NCI-H2196 (cell line): Measurements from ENCODE around the gene CALHM2.

Experiments
- DNase-seq: peaks from one replicate; lab custom pipeline; 2025; ENCODE audit not compliant: unreplicated experiment; lab: John Stamatoyannopoulos, UW

The CALHM2 gene

DNA sequence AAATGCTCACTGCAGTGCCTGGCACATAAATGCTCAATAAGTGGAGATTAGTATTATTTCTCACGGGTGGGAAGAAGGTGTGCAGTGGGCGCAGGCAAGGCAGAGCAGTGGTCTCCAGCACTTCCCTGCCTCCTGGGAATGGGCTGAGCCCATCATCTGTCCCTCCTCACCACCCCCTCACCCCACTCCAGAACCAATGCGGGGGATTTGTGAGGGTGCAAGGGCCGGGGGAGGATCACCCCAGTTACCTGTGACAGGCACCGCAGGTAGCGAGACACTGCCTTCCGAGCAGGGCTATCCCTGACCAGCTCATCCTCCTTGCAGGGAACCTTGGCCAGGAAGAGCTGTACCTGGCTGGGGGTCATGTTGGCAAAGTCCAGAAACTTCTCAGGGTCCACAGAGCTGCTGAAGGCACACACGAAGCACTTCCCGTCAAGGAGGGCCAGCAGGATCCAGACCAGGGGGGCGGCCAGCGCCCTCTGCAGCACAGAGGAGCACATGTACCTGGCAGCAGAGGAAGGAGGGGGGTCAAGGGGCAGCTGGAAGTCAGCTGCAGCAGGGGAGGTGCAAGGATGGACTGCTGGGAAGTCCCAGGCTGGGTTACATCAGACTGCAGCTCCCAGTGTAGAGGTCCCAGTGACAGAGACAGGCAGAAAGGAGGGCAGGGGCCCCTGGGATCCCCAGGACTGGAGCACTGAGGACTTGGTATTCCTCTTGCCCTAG lies 24.0 kb upstream of the CALHM2 start:
- peak; percentile 7 for DNase-seq

DNA sequence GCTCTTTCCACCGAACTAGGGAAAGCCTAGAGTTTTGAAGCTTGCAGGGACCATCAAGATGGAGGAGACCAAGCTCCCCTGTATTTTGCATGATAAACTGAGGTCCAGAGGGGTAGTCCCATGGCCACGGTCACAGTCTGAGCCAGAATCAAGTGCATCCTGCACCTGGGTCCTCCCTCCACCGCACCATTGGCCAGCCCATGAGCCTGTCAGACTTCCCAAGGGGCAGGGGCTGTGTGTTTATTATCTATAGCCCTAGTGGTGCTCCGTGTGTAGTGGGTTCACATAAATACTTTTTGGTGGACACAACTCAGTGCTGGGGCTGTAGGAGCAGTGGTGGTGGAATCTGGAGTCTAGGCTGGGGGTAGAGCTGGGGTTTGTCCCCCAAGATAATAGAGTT lies 23.3 kb upstream of the CALHM2 start:
- no peak for DNase-seq

DNA sequence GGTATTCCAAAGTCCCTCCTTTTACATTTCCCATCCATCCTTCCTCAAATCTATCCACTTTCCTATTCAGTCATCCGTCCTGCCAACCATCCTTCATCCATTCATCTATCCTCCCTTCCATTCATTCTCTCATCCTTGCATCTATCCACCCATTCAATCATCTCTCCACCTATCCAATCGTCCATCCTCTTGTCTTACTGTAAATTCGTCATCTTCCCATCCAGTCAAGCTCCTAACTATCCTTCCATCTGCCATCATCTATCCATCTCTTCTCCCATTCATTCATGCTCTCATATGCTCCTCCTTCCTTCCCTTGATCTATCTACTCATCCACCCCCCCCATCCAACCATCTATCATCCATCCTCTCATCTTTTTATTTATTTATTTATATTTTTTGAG lies 21.9 kb upstream of the CALHM2 start:
- DNase-seq = no peak

DNA sequence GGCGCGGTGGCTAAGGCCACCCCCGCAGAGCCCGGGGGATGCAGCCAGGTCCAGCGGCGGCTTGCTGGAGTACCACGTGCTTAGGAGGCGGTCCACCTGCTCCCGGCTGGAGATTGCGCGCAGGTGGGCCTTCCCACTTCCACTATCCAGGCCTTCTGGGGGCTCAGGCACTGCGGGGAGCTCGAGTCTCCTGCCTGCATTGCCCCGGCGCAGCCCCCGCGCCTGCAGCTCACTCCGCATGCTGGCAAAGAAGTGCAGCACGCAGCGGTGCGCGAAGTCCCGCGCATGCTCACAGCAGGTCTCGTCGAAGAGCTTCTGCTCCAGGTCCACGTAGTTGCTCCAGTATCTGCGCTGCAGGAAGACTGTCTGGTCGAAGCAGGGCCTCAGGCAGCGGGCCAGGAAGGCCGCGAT lies 21.1 kb upstream of the CALHM2 start:
- no peak for DNase-seq

DNA sequence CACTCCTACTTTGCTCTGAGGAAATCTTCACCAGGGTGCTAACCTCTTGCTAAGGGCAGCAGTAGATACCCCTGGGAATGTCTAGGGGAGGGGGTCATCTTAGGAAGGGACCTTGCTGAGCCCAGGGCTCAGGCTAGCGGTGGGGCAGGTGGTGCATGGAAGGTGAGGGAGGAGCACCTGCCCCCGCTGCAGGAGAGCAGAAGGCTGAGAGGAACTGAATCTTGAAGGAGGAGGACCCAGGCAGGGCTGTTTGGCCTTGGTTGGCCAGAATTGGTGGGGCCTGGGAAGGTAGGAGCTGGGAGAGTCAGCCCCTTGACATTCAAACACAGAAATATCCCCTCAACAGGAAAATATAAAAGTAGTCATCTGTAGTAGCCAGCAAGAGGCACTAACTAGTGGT lies 19.8 kb upstream of the CALHM2 start:
- DNase-seq = no peak

DNA sequence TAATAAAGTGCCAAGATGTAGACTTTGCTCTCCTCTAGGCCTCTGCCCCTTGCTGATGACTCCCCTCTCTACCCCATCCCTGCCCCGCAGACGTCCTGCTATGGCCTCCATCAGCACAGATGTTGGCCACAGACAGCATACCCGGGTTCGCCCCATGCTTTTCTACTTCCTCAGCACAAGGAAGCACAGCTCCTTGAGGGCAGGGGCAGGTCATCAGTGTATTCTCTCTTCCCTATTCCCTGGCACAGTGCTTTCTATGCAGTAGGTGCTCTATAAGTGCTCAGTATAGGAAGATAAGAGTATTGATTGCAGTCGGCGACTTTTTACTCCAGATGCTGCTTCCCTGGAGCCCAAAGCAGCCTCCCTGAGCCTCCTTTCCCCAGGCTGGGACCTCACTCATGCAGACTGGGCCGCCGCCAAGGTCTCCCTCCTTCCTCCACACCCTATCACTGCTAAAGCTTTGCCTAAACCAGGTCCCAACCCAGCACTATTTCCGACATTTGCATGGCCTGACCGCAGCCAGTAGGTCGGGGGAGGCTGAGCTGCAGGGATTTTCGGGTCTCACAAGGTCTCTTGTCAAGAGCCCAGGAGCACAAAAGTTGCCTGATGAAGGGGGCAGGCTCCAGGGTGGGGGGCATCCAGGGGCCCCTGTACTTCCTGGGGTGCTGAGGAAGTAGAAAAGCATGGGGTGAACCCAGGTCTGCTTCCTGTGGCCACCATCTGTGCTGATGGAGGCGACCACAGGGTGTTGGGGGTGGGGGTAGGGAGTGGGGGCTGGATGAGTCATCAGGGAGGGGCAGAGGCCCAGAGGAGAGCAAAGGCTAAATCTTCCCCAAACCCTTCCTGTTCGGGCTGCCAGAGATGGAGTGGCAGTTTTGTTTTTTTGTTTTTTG lies 18.8 kb upstream of the CALHM2 start:
- DNase-seq = no peak

DNA sequence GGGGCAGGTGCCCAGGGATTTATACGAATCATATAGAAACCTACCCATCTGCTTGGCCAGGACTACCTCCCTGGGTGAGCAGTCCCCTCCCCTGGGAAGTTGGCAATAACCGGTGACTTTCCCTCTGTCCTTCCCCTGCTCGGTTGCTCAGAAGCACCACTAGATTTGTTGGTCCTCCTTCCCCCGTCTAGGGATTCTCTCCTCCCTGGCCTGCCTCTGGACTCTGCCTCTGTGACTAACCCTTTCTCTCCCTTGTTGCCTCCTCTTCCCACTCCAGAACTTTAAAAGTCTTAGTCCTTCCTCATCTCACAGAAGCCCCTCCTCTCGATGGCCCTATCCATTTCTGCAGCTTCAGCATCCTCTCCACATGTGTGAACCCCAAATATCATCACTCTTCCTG lies 17.0 kb upstream of the CALHM2 start:
- no peak for DNase-seq

DNA sequence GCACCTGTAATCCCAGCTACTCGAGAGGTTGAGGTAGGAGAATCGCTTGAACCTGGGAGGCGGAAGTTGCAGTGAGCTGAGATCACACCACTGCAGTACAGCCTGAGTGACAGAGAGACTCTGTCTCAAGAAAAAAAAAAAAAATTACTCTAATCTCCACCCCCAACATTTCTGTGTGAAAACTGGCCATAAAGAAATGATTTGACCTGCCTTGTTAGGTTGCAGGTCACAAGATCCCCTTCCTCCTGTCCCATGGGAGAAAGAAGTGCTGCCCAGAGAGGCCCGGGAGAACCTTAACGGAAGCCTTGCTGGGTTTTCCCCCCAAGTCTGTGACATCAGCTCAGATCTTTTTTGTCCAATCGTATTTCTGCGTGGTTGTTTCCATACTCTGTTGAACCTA lies 15.2 kb upstream of the CALHM2 start:
- DNase-seq = no peak

DNA sequence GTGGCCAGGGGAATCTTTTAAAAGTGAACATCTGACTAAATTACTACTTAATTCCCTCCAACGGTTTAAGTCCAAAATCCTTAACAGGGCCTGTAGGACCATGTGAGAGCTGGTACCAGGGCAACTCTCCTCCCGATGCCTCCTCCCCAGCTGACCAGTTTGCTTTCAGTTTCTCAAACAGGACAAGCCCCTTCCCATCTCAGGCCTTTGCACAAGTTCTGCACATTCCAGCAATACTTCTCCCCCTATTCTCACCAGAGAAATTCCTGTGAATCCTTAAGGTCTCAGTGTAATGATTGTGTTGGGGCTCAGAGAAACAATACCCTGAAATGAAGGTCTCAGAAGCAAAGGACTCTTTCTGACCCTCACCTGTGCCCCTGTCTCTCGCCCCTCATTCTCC lies 14.6 kb upstream of the CALHM2 start:
- no peak for DNase-seq

DNA sequence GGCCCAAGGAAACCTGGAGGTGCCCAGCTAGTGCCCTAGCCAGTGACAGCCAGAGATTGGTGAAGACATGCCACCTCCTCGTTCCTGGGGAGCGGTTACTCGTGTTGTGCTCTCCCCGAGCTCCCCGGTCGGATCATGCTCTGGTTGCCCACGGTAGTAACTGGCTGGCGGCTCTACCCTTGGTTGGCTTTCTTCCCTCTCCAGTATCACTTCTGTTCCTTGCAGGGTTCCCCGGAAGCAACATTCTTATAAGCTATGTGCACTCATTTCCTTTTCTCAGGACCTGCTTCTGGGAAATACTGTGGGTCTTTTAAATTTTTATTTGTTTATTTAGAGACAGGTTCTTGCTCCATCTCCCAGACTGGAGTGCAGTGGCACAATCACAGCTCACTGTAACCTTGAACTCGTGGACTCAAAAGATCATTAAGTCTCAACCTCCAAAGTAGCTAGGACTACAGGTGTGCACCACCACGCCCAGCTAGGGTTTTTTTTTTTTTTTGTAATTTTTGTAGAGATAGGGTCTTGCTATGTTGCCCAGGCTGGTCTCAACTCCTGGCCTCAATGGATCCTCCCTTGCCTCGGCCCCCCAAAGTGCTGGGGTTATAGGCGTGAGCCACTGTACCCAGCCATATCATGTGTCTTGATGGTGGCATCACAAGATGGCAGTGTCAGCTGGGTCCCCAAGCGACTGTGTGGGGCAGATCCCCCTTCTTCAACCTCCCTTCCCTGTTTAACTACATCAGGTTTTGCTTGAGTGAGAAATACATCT lies 13.4 kb upstream of the CALHM2 start:
- DNase-seq = no peak

DNA sequence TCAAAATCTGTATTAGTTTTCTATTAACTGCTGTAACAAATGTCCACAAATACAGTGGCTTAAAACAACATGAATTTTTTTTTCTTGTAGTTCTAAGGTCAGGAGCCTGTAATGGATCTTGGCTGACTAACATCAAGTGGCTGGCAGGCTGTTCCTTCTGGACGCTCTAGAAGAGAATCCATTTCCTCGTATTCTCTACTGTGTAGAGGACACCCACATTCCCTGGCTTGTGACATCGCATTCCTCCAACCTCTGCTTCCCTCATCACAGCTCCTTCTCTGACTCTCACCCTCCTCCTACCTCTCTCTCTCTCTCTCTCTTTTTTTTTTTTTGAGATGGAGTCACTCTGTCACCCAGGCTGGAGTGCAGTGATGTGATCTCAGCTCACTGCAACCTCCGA lies 11.3 kb upstream of the CALHM2 start:
- no peak for DNase-seq

DNA sequence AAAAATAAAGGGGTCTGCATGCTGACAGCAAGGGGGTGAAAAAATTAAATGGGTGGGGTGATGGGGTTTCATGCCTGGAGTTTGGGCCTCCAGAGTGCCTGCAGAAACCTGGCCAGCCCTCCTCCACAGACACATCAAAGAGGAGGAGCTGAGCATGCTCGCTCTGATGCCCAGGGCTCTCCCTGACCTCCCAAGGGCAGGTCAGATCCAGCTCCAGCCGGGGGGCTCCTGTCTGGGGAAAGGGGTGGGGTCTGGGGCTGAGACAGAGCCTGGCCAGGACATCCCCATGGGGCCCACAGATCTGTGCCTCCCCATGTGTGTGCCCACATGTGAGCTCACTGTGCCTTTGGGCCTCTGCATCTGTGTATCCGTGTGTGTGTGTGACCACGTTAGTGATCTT lies 7.4 kb upstream of the CALHM2 start:
- DNase-seq = no peak

DNA sequence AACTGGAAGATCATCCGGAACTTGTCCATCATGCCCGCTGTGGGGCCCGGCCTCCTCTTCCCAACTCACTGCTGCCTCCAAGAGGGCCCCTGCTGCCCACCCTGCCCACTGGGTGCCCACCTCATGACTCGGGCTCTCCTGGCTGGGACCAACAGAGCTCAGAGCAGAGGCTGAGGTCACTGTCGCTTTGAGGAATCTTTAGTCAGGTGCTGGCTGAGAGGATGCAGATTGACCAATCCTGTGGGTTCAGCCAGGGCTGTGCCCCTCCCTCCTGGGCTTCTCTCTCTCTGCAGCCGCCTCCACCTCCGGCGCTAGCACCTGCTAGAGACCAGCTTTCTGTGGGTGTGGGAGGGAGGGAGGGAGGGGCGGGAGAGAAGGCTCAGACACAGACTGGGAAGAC lies 6.5 kb upstream of the CALHM2 start, which contains the start of gene CALHM1:
Gene CALHM1 (minus strand): TSS at position 181 of the 400 bp plus-strand sequence. CDS start 149 bp downstream, at position 32.
- DNase-seq = peak; percentile 72

DNA sequence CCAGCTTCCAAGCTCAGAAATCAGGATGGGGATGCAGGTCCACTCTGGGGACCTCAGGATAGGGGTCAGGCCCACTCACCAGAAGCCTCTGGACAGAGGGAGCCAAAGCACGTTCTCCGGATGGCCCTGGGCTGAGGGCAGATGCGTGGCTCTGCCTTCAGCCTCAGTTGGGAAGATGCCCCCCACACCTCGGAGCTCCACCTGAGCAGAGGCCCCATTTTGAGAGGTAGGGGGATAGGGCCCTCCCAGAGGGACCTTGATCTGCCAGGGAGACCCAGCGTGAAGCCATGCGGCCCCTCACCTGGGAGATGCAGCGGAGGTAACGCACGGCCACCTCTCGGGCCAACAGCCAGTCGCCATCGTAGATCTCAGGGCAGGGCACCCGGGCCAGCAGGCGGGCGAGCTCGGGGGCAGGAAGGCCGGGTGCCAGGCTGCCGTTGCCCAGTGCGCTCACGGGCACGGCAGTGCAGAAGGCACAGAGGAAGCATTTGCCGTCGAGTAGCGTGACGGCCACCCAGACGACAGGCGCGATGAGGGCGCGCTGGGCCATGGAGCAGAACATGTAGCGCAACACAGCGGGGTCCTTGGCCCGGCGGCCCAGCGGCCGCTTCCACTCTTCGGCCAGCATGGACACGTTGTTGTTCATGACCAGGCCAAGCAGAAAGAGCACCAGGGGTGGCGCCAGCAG lies 5.9 kb upstream of the CALHM2 start:
- DNase-seq = no peak

DNA sequence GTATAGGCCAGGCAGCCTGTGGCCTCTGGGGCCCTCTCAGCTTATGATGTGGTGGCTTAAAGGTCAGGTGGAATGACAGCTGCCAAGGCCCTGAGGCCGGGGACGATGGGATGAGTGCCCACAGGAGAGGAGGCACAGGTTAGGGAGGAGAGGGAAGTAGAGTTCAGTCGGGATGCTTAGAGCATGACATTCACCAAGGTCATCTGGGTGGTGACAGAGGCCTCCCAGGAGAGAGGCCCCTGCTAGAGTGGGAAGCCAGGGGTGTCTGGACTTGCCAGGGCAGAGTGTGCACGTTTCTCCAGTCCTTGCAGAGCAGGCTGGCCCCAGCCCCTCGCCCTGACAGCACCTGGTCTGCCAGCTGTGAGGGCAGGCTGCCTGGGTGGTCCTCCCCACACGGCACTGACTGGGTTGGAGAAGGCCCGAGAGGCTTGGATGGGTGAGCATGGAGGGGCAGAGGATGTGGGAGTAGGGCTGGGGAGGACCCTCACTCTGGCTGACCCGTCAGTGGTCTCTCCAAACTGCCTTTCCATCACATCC lies 5.1 kb upstream of the CALHM2 start:
- DNase-seq = no peak

DNA sequence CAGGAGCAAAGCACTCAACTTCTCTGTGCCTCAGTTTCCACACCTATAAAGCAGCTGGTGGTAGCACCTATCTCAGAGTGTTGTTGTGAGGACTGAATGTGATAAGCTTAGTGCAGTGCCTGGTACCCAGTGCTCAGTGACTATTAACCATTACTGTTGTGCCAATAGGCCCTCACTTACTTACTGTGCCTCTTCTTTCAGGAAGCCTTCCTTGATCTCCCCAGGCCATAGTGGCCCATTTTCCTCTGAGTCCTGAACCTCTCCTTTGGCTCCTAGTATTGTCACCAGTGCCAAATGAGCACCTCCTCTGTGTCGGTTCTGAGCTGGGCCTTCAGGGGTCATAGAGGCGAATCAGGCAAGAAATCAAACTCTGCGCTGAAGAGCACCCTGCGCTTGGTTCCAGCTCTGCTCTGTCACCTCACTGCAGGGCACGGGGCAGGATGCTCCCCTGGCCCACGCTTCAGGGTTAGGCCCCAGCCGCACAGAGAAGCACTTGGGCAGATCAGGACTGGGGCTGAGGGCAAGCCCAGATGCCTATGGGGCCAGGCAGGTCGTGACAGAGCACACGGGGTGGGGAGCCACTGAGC lies 4.0 kb upstream of the CALHM2 start:
- DNase-seq = no peak

DNA sequence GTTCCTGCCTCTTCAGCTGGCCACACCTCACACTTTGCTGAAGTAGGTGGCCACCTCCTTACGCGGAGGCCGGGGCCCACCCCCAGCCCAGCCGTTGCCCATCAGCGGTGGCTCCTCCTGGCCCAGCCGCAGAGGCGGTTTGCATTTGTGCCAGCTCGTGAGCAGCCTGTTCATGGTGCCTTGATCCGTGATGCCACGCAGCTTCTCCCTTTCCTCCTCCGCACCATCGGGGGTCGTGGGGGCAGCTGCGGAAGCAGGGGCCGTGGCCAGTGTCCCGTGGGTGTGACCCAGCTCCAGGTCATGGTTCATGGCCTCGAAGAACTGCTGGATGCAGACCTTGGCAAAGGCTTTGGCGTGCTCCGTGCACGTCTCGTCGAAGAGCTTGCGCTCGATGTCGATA lies 3.1 kb upstream of the CALHM2 start:
- no peak for DNase-seq

DNA sequence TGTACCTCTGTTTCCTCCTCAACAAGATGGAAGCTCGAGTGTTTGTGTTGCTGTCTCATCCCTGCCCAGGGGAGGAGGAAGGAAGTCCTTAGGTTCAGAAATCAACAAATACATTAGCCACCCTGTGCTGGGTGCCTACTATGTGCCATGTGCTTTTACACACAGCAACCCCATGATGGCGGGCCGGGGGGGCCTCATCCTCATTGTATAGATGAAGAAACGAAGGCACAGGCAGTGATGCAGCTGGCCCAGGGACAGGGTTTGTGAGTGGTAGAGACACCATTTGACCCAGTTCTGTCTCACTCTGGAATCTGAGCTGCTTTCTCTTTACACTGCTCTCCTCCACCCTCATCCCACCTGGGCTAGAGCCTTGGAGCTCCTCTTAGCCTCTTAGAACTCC lies 1.9 kb upstream of the CALHM2 start:
- DNase-seq = no peak

DNA sequence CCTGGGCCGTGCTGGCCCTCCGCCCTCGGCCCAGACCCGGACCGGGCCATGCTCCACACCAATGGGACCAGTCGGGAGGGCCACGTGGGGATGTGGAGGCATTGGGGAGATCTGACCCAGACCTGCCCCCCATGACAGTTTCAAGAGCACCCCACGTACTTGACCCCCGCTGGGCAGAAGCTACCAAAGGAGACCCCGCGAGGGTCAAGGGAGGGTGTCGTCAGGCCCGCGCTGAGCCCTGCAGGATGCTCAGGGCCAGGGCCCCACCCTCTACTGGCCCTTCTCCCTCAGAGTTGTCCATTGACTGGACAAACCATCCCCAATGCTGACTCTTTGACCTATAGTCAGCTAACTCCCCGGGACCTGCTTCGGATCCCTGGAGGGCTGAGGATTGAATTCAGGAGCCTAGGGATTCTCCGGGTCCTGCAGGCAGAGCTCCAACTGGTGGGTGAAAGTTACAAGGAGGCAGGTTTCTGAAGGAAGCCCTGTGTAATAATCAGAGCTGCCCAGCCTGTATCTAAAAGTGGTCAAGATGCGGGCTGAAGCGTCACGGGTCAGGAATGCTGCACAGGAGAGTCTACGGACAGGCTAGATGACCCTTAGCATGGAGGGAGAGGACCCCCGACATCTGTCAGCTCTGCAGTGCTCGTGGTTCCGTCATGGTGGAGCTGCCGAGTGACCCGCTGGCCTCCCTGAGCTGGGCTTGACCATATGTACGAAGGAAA lies 498 bp upstream of the CALHM2 start:
- DNase-seq = no peak
